HG02885 (cell line): Measurements from ENCODE around the gene ARHGAP35.

Experiments used
- ATAC-seq: cut with Tn5 transposase; IDR thresholded peaks from one replicate; pipeline ENCODE4 v1.9.1; 2021; ENCODE audit warnings: mild to moderate bottlenecking; ENCODE audit not compliant: unreplicated experiment, poor library complexity

Gene ARHGAP35

DNA sequence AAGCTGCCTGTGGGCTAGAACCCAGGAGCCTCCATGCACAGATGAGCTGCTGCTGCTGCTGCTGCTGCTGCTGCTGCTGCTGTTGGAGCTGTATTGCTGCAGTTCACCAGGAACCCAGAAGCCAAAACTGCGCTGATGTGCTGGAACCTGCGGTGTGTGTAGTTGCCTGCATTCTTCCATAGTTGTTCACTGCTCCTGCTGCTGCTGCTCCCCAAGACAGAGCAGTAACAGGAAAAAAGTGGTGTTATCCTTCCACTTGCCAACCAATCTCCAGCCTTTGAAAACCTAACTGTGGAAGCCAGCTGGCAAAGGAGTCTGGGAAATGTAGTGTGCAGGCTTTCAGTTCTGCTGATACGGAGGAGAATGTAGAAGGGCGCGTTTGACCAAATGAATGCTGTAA is 37.9 kb downstream of the ARHGAP35 start:
- ATAC-seq, result no peak

DNA sequence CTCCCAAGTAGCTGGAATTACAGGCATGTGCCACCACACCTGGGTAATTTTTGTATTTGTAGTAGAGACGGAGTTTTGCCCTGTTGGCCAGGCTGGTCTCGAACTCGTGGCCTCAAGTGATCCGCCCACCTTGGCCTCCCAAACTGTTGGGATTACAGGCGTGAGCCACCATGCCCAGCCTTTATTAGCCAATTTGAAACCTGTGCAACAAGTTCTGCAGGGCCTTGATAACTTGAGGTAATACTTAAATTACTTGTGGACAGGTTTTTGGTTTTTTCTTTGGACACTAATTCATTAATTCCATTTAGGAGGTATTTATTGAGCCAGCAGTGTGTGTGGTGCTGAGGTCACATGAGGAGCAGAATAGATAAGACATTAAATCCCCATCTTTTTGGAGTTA is 39.5 kb downstream of the ARHGAP35 start:
- no peak for ATAC-seq

DNA sequence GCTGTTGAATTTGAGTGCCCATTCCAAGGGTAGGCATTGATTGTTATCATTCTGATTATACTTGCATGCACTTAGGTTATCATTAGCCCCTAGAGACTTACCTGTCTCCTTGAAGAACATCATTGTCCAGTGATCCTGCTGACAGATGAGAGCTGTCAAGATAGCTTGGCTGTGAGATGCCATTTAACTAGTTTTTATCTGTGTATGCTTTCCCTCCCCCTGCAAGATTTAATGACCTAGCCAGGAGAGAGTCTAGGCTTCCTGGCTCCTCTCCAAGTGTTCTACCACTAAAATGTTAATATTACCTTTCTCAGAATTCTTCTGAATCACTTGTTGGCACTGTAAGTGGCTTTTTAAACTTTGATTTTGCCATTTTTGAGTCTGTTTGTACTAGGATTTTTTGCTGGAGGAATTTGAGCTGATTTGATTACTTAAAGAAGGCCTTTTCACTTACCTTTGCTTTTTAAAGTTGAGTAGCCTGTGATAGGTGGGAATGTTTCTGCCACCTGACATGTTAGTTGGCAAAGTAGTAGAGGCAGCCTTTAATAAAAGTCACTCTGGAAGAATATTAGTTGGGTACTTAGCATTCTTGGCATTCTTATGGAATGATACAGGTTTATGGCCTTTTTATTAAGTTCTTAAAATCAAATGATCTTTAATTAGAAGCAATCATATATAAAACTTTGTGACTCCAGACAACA is 41.1 kb downstream of the ARHGAP35 start:
- ATAC-seq, result no peak

DNA sequence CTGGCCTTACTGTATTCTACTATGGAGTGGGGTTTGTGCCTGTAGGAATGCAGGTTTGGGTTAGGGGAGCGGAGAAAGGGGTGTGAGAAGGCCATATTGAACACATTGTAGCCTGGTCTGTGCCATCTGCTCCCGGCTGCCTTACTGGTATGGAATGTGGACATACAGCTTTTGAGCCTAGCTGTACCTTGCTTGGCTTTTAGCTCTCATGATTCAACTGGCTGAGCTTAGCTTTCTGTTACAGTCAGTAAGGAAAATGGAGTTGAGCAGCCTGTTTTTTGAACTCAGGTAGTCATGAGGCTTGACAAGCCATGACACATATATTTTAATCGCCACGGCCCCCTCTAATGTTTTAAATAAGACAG is 41.6 kb downstream of the ARHGAP35 start:
- ATAC-seq, result no peak

DNA sequence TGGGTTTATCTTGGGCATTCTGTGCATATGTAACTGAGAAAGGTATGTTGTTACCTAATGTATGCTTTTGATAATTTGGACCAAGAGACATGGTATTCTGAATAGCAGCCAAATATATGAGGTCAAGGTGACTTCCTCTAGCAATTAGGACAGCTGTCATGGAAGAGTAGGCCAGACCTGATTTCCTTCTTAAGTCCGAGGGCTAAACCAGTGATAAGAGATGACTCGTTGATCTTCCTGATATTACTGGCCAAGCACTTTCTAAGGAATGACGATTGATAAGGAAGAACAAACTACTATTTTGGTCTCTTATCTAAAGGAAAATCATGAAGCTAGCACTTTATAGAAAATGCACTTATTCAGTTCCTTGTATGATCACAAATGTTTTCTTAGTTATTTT is 42.7 kb downstream of the ARHGAP35 start:
- no peak for ATAC-seq

DNA sequence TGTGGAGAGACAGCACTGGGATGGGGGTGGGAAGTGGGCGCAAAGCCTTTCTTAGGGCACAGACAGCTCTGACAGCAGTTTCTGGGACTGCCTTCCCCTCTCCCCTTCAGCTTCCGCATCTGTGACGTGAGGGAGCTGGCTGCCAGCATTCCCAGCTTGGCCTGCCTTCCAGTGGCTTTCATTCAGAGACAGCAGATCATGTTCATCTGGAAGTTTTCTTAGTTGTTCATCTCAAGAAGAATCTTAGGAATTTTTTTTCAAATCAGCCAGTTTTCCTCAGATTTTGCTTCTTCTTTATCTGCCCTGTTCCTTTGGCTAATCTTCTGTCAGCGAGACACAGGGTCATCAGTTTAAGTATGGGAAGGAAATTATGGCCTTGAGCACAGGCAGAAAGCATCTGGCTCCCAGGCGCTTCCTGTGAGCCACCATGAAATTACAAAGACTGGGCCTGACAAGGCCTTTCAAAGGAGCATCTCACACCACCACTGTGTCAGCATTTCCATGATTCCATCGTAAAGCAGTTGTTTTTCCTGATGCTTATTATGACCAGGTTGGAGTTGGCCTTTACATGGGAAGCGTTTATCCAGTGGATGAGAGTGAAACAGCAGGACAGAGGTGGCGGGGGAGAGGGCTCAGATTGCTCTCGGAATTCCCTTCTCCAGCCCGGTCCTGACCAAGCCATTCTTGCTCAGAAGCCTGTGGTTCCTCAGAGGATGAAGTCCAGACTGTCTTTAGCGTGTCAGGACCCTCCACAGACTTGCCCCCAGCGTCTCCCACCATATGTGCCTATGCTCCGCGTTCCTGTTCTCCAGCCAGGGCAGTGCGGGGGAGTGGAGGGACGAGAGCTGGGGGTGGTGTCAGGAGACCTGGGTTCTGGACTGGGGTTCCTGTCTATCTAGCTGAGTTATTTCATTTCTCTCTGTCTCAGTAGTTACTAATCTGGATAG is 43.6 kb downstream of the ARHGAP35 start:
- ATAC-seq, result no peak

DNA sequence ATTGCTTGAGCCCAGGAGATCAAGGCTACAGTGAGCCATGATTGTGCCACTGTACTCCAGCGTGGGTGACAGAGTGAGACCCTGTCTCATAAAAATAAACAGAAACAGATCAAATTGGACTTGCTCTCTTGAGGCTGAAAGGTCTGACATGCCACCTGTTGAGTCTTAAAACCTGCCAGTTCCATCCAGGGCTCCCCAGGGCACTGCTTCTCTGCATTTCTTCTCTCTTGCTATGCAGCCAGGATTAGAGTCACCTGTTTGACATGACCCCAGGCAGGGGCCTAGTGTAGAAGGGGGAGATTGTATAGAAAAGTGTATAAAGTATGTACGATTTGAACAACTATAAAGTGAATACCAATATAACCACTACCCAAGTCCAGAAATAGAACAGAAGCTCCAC is 45.4 kb downstream of the ARHGAP35 start:
- ATAC-seq, result no peak

DNA sequence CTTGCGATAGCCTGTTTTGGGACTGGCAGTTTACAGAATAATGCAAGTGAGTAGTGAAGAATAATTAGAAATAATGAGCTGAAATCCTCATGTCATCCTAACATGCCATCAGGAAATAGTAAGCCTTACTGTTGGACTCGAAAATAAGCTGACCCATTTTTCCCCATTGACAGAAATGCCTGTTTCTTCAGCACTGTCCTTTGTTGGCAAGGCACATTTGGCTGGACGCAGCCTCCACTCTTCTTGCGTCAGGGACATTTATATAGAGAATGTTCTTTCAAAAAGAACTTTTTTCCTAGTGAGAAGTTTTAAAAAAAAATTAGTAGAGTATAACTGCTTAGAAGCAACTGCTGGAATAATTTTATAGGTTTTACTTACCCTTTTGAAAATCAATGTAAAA is 47.1 kb downstream of the ARHGAP35 start:
- no peak for ATAC-seq

DNA sequence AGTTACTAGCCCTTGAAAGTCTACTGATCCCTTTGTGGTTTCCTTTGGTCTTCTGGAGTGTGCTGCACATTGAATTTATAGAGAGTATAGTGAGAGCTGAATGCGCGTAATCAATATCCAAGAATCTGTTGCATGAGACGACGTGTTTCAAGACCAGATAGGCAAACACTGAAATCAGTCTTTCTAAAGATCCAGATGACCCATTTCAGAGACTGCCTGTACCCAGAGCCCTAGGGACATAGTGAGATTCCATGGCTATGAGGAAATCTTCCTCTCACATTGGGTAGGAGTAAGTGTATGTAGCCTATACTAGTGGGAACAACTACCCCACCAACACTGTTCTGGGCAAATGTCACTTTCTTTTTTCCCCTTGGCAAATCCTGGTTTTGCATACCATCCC is 48.6 kb downstream of the ARHGAP35 start:
- ATAC-seq, result no peak
